ENCODE results near the gene KCNK13.
"Not testable (repeated sequence)": the region's sequence is repeated elsewhere in the genome, so short reads cannot be mapped to it uniquely, and the experiment has no call there.

The KCNK13 gene

GRCh38 chr14:90193925-90194324 lies 132.1 kb downstream of the KCNK13 start:
- DNase-seq (ENCODE audit: low spot score): no peak

GRCh38 chr14:90194706-90195105 lies 132.9 kb downstream of the KCNK13 start:
- no peak for DNase-seq (ENCODE audit: low spot score)

GRCh38 chr14:90198541-90199060 lies 136.8 kb downstream of the KCNK13 start:
- no peak for DNase-seq (ENCODE audit: low spot score)

GRCh38 chr14:90200546-90200945 lies 138.8 kb downstream of the KCNK13 start:
- DNase-seq (ENCODE audit: low spot score): not testable (repeated sequence)

GRCh38 chr14:90201344-90201743 lies 139.6 kb downstream of the KCNK13 start:
- no peak for DNase-seq (ENCODE audit: low spot score)

GRCh38 chr14:90204516-90204915 lies 142.7 kb downstream of the KCNK13 start:
- DNase-seq (ENCODE audit: low spot score): no peak

DNA sequence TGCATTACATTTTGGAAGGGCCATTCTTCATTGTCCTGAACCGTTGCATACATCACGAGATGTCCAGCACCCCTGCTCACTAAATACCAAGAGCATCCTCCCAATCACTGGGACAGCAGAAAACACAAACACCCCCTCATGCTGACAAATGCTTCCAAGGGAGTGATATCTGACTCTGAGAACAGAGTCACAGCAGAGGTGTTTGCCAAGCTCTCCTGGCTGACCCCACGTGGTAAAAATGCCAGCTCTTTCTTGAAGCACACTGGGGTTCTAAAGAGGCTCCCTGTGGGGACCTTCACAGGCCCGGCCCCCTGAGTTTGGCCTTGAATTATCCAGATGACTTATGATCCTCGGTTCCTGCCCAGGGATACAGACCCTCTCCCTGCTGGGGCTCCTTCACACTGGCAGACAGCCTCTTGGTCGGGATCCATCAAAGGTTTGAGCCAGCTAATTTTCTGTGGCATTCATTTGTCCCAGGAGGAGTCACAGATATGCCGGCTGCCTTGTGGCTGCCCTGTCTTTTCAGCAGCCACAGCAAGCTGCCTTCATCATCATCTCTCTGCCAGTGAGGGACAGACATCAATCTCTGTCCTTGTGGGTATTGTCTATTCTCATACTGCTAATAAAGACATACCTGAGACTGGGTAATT lies 151.4 kb downstream of the KCNK13 start:
- DNase-seq (ENCODE audit: low spot score): no peak

DNA sequence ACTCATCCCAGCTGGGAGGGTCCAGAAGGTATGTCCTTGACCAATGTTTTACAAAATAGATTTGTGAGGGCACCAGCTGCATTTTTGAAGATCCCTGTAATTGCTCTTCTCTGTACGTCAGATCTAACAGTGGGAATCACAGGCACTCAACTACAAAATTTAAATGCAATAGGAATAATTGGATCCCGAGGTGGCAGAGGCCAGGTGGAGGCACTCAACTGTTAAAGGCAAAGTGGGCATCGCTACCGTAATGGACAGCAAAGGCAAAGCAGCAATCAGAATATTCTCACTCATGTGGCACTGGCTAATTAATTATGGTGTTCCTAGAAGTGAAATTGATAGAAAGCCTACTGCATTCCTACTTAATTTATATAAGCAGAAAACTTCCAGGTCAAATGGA lies 166.7 kb downstream of the KCNK13 start:
- DNase-seq (ENCODE audit: low spot score): no peak

- not testable (repeated sequence) for DNase-seq (ENCODE audit: low spot score)
These were observed 168.1 kb downstream of the KCNK13 start for GRCh38 chr14:90229942-90230341.

Small RNA genes within 50 kb of the gene (small RNA-seq; reads per million reads assigned to genes)
- 0 reads per million in 2 experiments for gene RF00019

Measured in SK-N-DZ (cell line).